Hepatocyte (in vitro differentiated cells): ENCODE data around the gene PPIF. TPM values are rescaled to one million over a fixed set of nuclear protein-coding genes. Genes with fewer than 3 reads are reported as not detected.
A peak's percentile ranks its signal among the peaks of the same experiment; 100 is the strongest.

Experiments
- DNase-seq: peaks from one replicate; pipeline ENCODE4 v3.0.0-alpha.2; 2016; ENCODE audit warnings: low spot score
- H2AFZ ChIP-seq: fragments of 200-600 bp; sonication (generic); 2 replicates; pipeline ENCODE4 v1.6.0; 2016; ENCODE audit warnings: antibody characterized with exemption, mild to moderate bottlenecking
- H3K27ac ChIP-seq: fragments of 200-600 bp; sonication (generic); 2 replicates; pipeline ENCODE4 v1.5.1; 2016; ENCODE audit warnings: mild to moderate bottlenecking
- H3K27me3 ChIP-seq: fragments of 200-600 bp; sonication (generic); 2 replicates; pipeline ENCODE4 v1.6.1; 2016
- H3K36me3 ChIP-seq: fragments of 200-600 bp; sonication (generic); replicated peaks from 2 replicates; pipeline ENCODE4 v1.5.1; 2016; ENCODE audit warnings: low read depth; ENCODE audit not compliant: insufficient read depth
- H3K4me1 ChIP-seq: fragments of 200-600 bp; sonication (generic); 2 replicates; pipeline ENCODE4 v1.5.1; 2016; ENCODE audit warnings: mild to moderate bottlenecking, moderate library complexity; ENCODE audit not compliant: insufficient read depth
- H3K4me2 ChIP-seq: fragments of 200-600 bp; sonication (generic); 2 replicates; pipeline ENCODE4 v1.6.0; 2016
- H3K4me3 ChIP-seq: fragments of 200-600 bp; sonication (generic); 2 replicates; pipeline ENCODE4 v1.5.1; 2016; ENCODE audit warnings: mild to moderate bottlenecking
- H3K79me2 ChIP-seq: fragments of 200-600 bp; sonication (generic); 2 replicates; pipeline ENCODE4 v1.6.0; 2017; ENCODE audit warnings: mild to moderate bottlenecking
- H3K9me2 ChIP-seq: fragments of 200-600 bp; sonication (generic); replicated peaks from 2 replicates; pipeline ENCODE4 v1.6.0; 2017; ENCODE audit warnings: mild to moderate bottlenecking; ENCODE audit not compliant: insufficient read depth
- H3K9me3 ChIP-seq: fragments of 200-600 bp; sonication (generic); 2 replicates; pipeline ENCODE4 v1.5.1; 2016; ENCODE audit warnings: low read depth, mild to moderate bottlenecking
- H4K20me1 ChIP-seq: fragments of 200-600 bp; sonication (generic); 2 replicates; pipeline ENCODE4 v1.6.0; 2016; ENCODE audit warnings: mild to moderate bottlenecking; ENCODE audit not compliant: insufficient read depth, poor library complexity, severe bottlenecking
- CTCF ChIP-seq: fragments of 200-600 bp; sonication (generic); IDR thresholded peaks from 2 replicates; pipeline ENCODE4 v1.5.1; 2016; ENCODE audit warnings: antibody characterized with exemption, mild to moderate bottlenecking; ENCODE audit not compliant: poor library complexity
- EZH2 ChIP-seq: fragments of 200-600 bp; sonication (generic); IDR thresholded peaks from 2 replicates; pipeline ENCODE4 v1.6.1; 2016; ENCODE audit warnings: antibody characterized with exemption, mild to moderate bottlenecking, borderline replicate concordance
- EZH2phosphoT487 ChIP-seq: fragments of 200-600 bp; sonication (generic); IDR thresholded peaks from one replicate; pipeline ENCODE4 v1.6.1; 2018; ENCODE audit warnings: antibody characterized with exemption, mild to moderate bottlenecking, low read depth, moderate library complexity; ENCODE audit not compliant: unreplicated experiment, severe bottlenecking
- WGBS: methylation state at CpG from one replicate; pipeline ENCODE4 v1.1.6; 2016; ENCODE audit warnings: low lambda C conversion rate; ENCODE audit errors: missing lambda C conversion rate; 5-methylcytosine and 5-hydroxymethylcytosine counted together
- polyA plus RNA-seq: library from polyadenylated mRNA; unstranded; fragments of >200 nt; fragmentation: Nextera tagmentation; extraction: Ambion mirVana; gene quantifications from 2 replicates; pipeline ENCODE4 v1.2.1, GENCODE V29; 2016
- total RNA-seq: library from RNA; depleted of rRNA; stranded (reverse); fragments of >200 nt; gene quantifications from 2 replicates; pipeline ENCODE4 v1.2.3, GENCODE V29; 2014

The PPIF gene
- total RNA-seq (64.3 and 79.4 TPM in 2 replicates), polyA plus RNA-seq (69.7 and 70.3 TPM in 2 replicates)

DNA sequence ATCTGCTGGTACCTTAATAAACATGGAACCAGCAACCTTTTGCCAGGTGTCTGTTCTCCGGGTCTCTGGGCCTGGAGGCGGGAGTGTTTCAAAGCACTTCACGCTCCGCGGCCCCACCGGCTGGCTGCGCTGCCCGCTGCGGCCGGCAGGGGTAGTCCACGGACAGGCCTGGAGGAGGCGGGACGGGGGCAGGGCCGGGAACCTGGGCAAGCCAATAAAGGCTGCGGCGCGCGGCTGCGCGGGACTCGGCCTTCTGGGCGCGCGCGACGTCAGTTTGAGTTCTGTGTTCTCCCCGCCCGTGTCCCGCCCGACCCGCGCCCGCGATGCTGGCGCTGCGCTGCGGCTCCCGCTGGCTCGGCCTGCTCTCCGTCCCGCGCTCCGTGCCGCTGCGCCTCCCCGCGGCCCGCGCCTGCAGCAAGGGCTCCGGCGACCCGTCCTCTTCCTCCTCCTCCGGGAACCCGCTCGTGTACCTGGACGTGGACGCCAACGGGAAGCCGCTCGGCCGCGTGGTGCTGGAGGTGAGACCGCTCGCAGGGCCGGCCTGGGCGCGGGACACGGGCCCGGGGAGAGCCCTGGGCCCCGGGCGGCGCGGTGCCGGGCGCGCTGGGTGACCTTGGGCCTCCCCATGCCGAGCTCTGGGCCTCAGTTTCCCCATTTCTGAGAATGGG is at the start of gene PPIF:
PPIF (plus strand) TSS at position 244 of the 668 bp plus-strand sequence; CDS start at position 324, 80 bp downstream.
- Histone ChIP-seq H3K27ac (peak within 1 kb of the TSS; percentile 78), H3K79me2 (peaks cover 22% of the 10 kb centered on the region), H2AFZ (peak within 1 kb of the TSS; percentile 79), H3K4me2 (peak within 1 kb of the TSS; percentile 93), H3K27me3 (no peaks in the 10 kb centered on the region), H3K9me3 (no peaks in the 10 kb centered on the region), H3K4me1 (peaks cover 22% of the 10 kb centered on the region), H4K20me1 (peaks cover 4% of the 10 kb centered on the region), H3K36me3 (no peaks in the 10 kb centered on the region), H3K4me3 (peak within 1 kb of the TSS; percentile 83), H3K9me2 (no peaks in the 10 kb centered on the region)
- TF ChIP-seq EZH2 (no peak), CTCF (peak; percentile 84)
- 3% methylated on average over 40 of the region's 77 CpGs for WGBS
- peak; percentile 97 for DNase-seq

DNA sequence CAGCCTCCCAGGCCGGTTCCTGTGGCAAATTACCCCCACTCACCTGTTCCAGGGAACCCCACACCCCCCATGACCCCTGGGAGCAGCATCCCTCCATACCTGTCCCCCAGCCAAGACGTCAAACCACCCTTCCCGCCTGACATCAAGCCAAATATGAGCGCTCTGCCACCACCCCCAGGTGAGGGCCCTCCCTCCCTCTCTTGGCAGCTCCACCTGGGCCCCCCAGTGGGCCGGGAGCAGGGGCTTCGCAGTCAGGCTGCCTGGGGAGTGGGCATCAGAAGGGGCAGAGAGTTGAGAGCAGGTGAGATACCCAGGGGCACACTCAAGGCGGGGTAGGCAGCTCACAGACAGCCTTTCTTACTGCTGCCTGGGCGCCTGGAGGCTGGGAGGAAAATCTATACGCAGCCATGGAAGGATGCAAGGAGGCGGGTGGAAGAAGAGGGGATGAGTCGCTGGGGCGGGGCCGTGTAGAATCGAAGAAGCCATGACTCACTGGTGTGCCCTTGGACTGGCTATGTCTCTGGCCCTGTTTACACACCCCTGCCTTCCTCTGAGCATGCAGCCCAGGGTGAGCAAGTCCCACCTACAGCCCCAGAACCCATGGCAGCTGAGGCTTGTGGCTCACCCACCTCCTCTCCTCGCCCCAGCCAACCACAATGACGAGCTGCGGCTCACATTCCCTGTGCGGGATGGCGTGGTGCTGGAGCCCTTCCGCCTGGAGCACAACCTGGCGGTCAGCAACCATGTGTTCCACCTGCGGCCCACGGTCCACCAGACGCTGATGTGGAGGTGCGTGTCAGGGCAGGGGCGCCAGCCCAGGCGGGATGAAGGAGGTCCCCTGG is 48.6 kb upstream of the PPIF start:
- WGBS = 87% methylated on average over 27 of the region's 27 CpGs
- no peaks in the 10 kb centered on the region for H3K27me3 ChIP-seq
- peak; percentile 85 for DNase-seq
- H3K9me2 ChIP-seq = no peaks in the 10 kb centered on the region
- peak overlapping the region; percentile 69 for H3K27ac ChIP-seq
- no peak overlapping the region for H3K4me2 ChIP-seq
- H3K9me3 ChIP-seq = no peaks in the 10 kb centered on the region
- H3K79me2 ChIP-seq = no peaks in the 10 kb centered on the region
- no peaks in the 10 kb centered on the region for H4K20me1 ChIP-seq
- TF ChIP-seq CTCF (no peak), EZH2phosphoT487 (no peak), EZH2 (no peak)
- H3K36me3 ChIP-seq = no peaks in the 10 kb centered on the region
- no peak overlapping the region for H2AFZ ChIP-seq
- H3K4me3 ChIP-seq = no peak overlapping the region
- H3K4me1 ChIP-seq = peaks cover 6% of the 10 kb centered on the region

DNA sequence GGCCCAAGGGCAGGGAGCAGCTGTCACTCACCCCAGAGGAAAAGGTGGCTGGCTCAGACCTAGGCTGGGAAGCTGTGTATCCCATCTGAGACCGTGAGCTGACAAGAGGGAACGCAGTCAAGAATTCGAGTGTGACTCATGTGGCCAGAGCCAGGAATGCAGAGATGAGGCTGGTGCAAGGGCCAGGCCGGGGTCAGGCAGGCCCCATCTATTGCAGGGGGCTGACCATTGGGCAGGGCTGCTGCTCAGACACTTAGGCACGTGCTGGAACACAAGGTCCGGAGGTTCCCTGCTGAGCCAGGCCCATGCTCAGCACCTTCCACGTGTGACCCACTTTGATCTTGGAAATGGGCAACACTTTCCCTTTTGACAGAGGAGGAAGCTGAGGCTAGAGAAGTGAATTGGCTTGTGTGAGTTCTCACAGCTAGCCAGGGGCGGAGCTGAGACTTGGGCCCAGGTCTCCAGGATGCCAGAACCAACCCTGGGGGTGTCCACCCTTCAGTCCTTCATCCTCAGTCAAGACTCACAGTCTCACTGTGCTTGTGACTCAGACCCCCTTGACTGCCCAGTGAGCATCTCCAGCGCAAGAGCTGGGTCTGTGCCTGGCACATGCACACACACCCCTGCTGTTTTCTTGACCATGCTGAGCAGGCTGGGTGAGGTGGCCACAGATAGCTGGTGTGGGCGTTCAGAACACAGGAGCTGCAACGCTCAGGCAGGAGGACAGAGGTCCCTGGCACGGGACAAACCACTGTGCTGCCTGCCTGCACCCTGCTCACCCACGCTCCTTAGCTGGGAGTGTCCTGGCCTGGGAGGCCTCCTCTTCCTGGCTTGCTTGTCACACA is 47.6 kb upstream of the PPIF start:
- Histone ChIP-seq H3K9me3 (no peaks in the 10 kb centered on the region), H3K79me2 (no peaks in the 10 kb centered on the region), H3K4me3 (no peak overlapping the region), H3K4me1 (peaks cover 6% of the 10 kb centered on the region), H3K27ac (no peak overlapping the region), H2AFZ (no peak overlapping the region), H4K20me1 (no peaks in the 10 kb centered on the region), H3K4me2 (no peak overlapping the region), H3K27me3 (no peaks in the 10 kb centered on the region), H3K9me2 (no peaks in the 10 kb centered on the region), H3K36me3 (no peaks in the 10 kb centered on the region)
- DNase-seq = no peak
- 88% methylated on average over 13 of the region's 13 CpGs for WGBS
- TF ChIP-seq EZH2 (no peak), CTCF (no peak)
